Upper lobe of right lung (tissue), 1 donor: ENCODE data around the gene MRPS6. TPM values are rescaled to one million over a fixed set of nuclear protein-coding genes. Genes with fewer than 3 reads are reported as not detected.
A peak's percentile ranks its signal among the peaks of the same experiment; 100 is the strongest.

Experiments used
- ATAC-seq: fragments of 200-7000 bp; cut with Tn5 transposase; one replicate; pipeline ENCODE4 v1.9.1; 2020; ENCODE audit warnings: mild to moderate bottlenecking, moderate library complexity
- DNase-seq: peaks from one replicate; pipeline ENCODE4 v3.0.0-alpha.2; 2020
- H3K27ac ChIP-seq: fragments of 200-600 bp; one replicate; pipeline ENCODE4 v1.8.0; 2022
- H3K27me3 ChIP-seq: fragments of 200-600 bp; one replicate; pipeline ENCODE4 v1.8.0; 2022; ENCODE audit warnings: mild to moderate bottlenecking
- H3K36me3 ChIP-seq: fragments of 200-600 bp; one replicate; pipeline ENCODE4 v1.8.0; 2022
- H3K4me1 ChIP-seq: fragments of 200-600 bp; one replicate; pipeline ENCODE4 v1.8.0; 2022
- H3K4me3 ChIP-seq: fragments of 200-600 bp; one replicate; pipeline ENCODE4 v1.8.0; 2022; ENCODE audit warnings: mild to moderate bottlenecking
- H3K9me3 ChIP-seq: fragments of 200-600 bp; one replicate; pipeline ENCODE4 v1.8.0; 2022
- intact Hi-C: fragments of 100-400 bp; cut with DNase I; formaldehyde crosslinking; loops from one replicate; pipeline ENCODE4 v1.11.0; 2022
- total RNA-seq: library from RNA; stranded (reverse); fragmentation: NEBNext Ultra II Directional; extraction: Animal tissue kit (Norgen Biotek cat#: 25700); gene quantifications from one replicate; pipeline ENCODE4 v1.2.1, GENCODE V29; 2021
- TF ChIP-seq, protein P1 (sequence below): fragments of 200-600 bp; IDR thresholded peaks from one replicate; pipeline ENCODE4 v1.8.0; 2022; ENCODE audit warnings: antibody characterized with exemption
- donor health status: DM: no; HTN: yes; CAD: no; lungs with severe emphysema.

Gene MRPS6
- total RNA-seq, 1 donor from 2014 or later, result 57.6 TPM

DNA sequence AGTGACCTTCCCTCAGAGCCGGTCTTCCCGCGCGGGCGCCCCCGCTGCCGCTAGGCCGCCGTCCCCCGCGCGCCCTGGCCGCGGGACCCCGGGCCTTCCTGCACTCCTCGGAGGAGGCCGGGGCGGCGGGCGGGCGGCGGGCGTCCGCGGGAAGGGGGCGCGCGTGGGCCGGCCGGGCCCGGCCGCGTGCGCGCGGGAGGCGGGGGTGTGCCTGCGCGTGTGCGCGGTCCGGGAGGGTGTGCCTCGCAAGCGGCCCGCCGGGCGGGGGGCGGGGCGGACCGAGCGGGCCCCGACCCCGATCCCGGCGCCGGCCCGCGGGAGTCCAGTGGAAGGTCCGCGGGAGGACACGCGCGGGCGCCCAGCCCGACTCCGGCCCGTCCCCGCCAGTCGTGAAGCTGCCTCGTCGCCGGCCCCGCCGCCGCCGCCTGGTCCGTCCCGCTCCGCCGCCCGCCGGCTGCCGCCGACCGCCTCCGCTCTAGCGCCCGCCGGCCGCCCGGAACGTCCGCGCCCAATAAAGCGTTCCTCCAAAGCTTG is 438 bp downstream of the MRPS6 start:
- Histone ChIP-seq H3K36me3 (no peaks in the 10 kb centered on the region), H3K4me3 (peak overlapping the region; percentile 62), H3K9me3 (no peaks in the 10 kb centered on the region), H3K27me3 (no peaks in the 10 kb centered on the region), H3K4me1 (peaks cover 20% of the 10 kb centered on the region), H3K27ac (peak overlapping the region; percentile 73)
- DNase-seq, result peak; percentile 79
- ATAC-seq, result peak; percentile 57
- TF ChIP-seq, protein P1, sequence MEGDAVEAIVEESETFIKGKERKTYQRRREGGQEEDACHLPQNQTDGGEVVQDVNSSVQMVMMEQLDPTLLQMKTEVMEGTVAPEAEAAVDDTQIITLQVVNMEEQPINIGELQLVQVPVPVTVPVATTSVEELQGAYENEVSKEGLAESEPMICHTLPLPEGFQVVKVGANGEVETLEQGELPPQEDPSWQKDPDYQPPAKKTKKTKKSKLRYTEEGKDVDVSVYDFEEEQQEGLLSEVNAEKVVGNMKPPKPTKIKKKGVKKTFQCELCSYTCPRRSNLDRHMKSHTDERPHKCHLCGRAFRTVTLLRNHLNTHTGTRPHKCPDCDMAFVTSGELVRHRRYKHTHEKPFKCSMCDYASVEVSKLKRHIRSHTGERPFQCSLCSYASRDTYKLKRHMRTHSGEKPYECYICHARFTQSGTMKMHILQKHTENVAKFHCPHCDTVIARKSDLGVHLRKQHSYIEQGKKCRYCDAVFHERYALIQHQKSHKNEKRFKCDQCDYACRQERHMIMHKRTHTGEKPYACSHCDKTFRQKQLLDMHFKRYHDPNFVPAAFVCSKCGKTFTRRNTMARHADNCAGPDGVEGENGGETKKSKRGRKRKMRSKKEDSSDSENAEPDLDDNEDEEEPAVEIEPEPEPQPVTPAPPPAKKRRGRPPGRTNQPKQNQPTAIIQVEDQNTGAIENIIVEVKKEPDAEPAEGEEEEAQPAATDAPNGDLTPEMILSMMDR, result no peak
- intact Hi-C loops, result no loop called here

DNA sequence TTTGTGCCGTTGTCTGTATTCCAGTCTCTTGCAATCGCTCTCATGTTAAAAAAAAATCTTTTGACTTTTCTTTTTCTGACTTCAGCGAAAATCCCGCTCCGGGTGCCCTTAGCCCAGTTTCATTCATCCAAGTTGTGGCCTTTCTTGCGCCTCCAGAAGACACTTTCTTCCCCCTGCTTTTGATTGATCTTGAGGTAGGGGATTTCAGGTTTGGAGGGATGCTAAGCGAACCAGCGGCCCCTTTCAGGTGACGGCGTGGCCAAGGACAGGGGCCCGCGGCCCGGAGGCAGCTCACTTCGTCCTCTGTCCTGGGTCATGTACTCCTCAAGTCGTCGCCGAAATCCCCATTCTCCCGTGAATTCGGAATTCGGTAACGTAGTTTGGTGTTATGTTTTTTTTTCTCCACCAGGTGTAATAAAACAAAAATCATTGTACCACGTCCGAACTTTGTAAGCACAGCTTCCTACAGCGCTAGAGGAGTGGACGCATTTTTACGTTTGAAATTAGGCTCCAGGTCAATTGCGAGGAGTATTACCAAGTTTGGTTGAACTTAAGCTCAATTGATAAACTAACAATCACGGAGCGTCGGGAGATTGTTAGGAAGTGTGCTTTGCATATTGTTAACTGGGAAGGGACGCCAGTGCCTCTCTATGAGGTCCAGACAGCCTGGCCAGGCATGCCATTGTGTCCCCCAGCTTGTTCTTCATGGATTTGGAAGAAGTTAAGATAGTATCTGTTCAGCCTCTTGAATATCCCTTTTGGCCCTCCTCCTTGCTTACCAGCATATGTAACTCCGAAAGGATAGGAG is 1.1 kb downstream of the MRPS6 start:
- Histone ChIP-seq H3K4me3 (peak overlapping the region; percentile 62), H3K27ac (peak overlapping the region; percentile 48), H3K36me3 (no peaks in the 10 kb centered on the region), H3K9me3 (no peaks in the 10 kb centered on the region), H3K27me3 (no peaks in the 10 kb centered on the region), H3K4me1 (peaks cover 26% of the 10 kb centered on the region)
- TF ChIP-seq, protein P1, result no peak
- no peak for DNase-seq
- intact Hi-C loops, result no loop called here
- ATAC-seq, result no peak

GRCh38 chr21:34075091-34075425 is 1.7 kb downstream of the MRPS6 start:
- DNase-seq (no peak), ATAC-seq (no peak)
- H3K27me3 ChIP-seq, result no peaks in the 10 kb centered on the region
- H3K27ac ChIP-seq, result peak overlapping the region; percentile 51
- intact Hi-C loops, result no loop called here
- no peaks in the 10 kb centered on the region for H3K36me3 ChIP-seq
- peak overlapping the region; percentile 62 for H3K4me3 ChIP-seq
- TF ChIP-seq, protein P1, result no peak
- no peaks in the 10 kb centered on the region for H3K9me3 ChIP-seq
- H3K4me1 ChIP-seq, result peaks cover 32% of the 10 kb centered on the region

GRCh38 chr21:34075760-34076660 is 2.6 kb downstream of the MRPS6 start:
- Histone ChIP-seq H3K36me3 (no peaks in the 10 kb centered on the region), H3K4me1 (peaks cover 35% of the 10 kb centered on the region), H3K27me3 (no peaks in the 10 kb centered on the region), H3K4me3 (peak overlapping the region; percentile 62), H3K9me3 (no peaks in the 10 kb centered on the region), H3K27ac (peak overlapping the region; percentile 51)
- intact Hi-C loops, result no loop called here
- DNase-seq, result no peak
- TF ChIP-seq, protein P1, result no peak
- no peak for ATAC-seq

GRCh38 chr21:34076835-34077234 is 3.5 kb downstream of the MRPS6 start:
- TF ChIP-seq, protein P1, result no peak
- Histone ChIP-seq H3K9me3 (no peaks in the 10 kb centered on the region), H3K27ac (no peak overlapping the region), H3K4me1 (peaks cover 35% of the 10 kb centered on the region), H3K27me3 (no peaks in the 10 kb centered on the region), H3K4me3 (no peak overlapping the region), H3K36me3 (no peaks in the 10 kb centered on the region)
- no peak for ATAC-seq
- intact Hi-C loops, result no loop called here
- DNase-seq, result no peak
